ENCODE data around the gene LUZP2.

Gene LUZP2

GRCh38 chr11:24471084-24471483 lies 25.8 kb upstream of the LUZP2 start:
- Histone ChIP-seq H3K27me3 (ENCODE audit: insufficient read depth, low read length) (no peaks in the 10 kb centered on the region), H3K4me1 (ENCODE audit: control insufficient read depth in 1 of 2, insufficient read depth in 2 of 2, low read length in 2 of 2) (no peaks in the 10 kb centered on the region), H4K8ac (ENCODE audit: low read depth, low read length) (no peak overlapping the region), H4K91ac (ENCODE audit: low read depth, low read length) (no peak overlapping the region), H3K18ac (ENCODE audit: low read length) (no peak overlapping the region), H4K12ac (ENCODE audit: low read depth, low read length) (no peak overlapping the region), H3K4me2 (ENCODE audit: low read length) (no peak overlapping the region), H3K14ac (ENCODE audit: low read length) (no peak overlapping the region), H2AK5ac (ENCODE audit: low read length) (no peak overlapping the region), H3K9me3 (ENCODE audit: insufficient read depth, low read depth, low read length) (peaks cover 2% of the 10 kb centered on the region), H3K79me2 (ENCODE audit: control insufficient read depth, insufficient read depth, low read length, poor library complexity) (no peaks in the 10 kb centered on the region), H2BK5ac (ENCODE audit: low read depth, low read length, poor library complexity) (no peak overlapping the region), H3K9ac (ENCODE audit: low read length) (no peak overlapping the region), H2AFZ (ENCODE audit: insufficient read depth, low read length, poor library complexity) (no peak overlapping the region), H3K79me1 (ENCODE audit: low read length) (no peaks in the 10 kb centered on the region), H2BK12ac (ENCODE audit: low read length) (no peak overlapping the region), H3K23ac (ENCODE audit: low read length) (no peak overlapping the region), H3K27ac (ENCODE audit: low read depth, low read length) (no peak overlapping the region), H2BK120ac (ENCODE audit: insufficient read depth, low read length, poor library complexity) (no peak overlapping the region), H3K36me3 (ENCODE audit: control insufficient read depth in 1 of 2, insufficient read depth in 2 of 2, low read length in 2 of 2) (no peaks in the 10 kb centered on the region), H3K4ac (ENCODE audit: low read depth, low read length) (no peak overlapping the region), H3K4me3 (ENCODE audit: low read depth, low read length) (no peak overlapping the region)
- no CpG with 5 or more reads among the region's 2 CpGs for WGBS (ENCODE audit: extremely low coverage, insufficient coverage, insufficient read length)
- DNase-seq: no peak

- Histone ChIP-seq H3K23ac (ENCODE audit: low read length) (no peak overlapping the region), H3K79me1 (ENCODE audit: low read length) (no peaks in the 10 kb centered on the region), H2BK12ac (ENCODE audit: low read length) (no peak overlapping the region), H3K27ac (ENCODE audit: low read depth, low read length) (no peak overlapping the region), H3K79me2 (ENCODE audit: control insufficient read depth, insufficient read depth, low read length, poor library complexity) (no peaks in the 10 kb centered on the region), H3K4me3 (ENCODE audit: low read depth, low read length) (no peak overlapping the region), H3K9me3 (ENCODE audit: insufficient read depth, low read depth, low read length) (peaks cover 2% of the 10 kb centered on the region), H2AK5ac (ENCODE audit: low read length) (no peak overlapping the region), H2BK5ac (ENCODE audit: low read depth, low read length, poor library complexity) (no peak overlapping the region), H4K8ac (ENCODE audit: low read depth, low read length) (no peak overlapping the region), H3K4ac (ENCODE audit: low read depth, low read length) (no peak overlapping the region), H3K14ac (ENCODE audit: low read length) (no peak overlapping the region), H3K27me3 (ENCODE audit: insufficient read depth, low read length) (no peaks in the 10 kb centered on the region), H2AFZ (ENCODE audit: insufficient read depth, low read length, poor library complexity) (no peak overlapping the region), H3K18ac (ENCODE audit: low read length) (no peak overlapping the region), H3K4me1 (ENCODE audit: control insufficient read depth in 1 of 2, insufficient read depth in 2 of 2, low read length in 2 of 2) (no peaks in the 10 kb centered on the region), H3K4me2 (ENCODE audit: low read length) (no peak overlapping the region), H4K91ac (ENCODE audit: low read depth, low read length) (no peak overlapping the region), H3K9ac (ENCODE audit: low read length) (no peak overlapping the region), H3K36me3 (ENCODE audit: control insufficient read depth in 1 of 2, insufficient read depth in 2 of 2, low read length in 2 of 2) (no peaks in the 10 kb centered on the region), H4K12ac (ENCODE audit: low read depth, low read length) (no peak overlapping the region), H2BK120ac (ENCODE audit: insufficient read depth, low read length, poor library complexity) (no peak overlapping the region)
- no CpG with 5 or more reads among the region's 1 CpG for WGBS (ENCODE audit: extremely low coverage, insufficient coverage, insufficient read length)
- no peak for DNase-seq
Measured at GRCh38 chr11:24478718-24479117, 18.1 kb upstream of the LUZP2 start.

- DNase-seq: no peak
- Histone ChIP-seq H3K9ac (ENCODE audit: low read length) (no peak overlapping the region), H3K79me1 (ENCODE audit: low read length) (no peaks in the 10 kb centered on the region), H3K79me2 (ENCODE audit: control insufficient read depth, insufficient read depth, low read length, poor library complexity) (no peaks in the 10 kb centered on the region), H3K23ac (ENCODE audit: low read length) (no peak overlapping the region), H3K18ac (ENCODE audit: low read length) (no peak overlapping the region), H4K12ac (ENCODE audit: low read depth, low read length) (no peak overlapping the region), H2AFZ (ENCODE audit: insufficient read depth, low read length, poor library complexity) (no peak overlapping the region), H2BK12ac (ENCODE audit: low read length) (no peak overlapping the region), H3K4ac (ENCODE audit: low read depth, low read length) (no peak overlapping the region), H3K9me3 (ENCODE audit: insufficient read depth, low read depth, low read length) (no peaks in the 10 kb centered on the region), H3K4me2 (ENCODE audit: low read length) (no peak overlapping the region), H3K27me3 (ENCODE audit: insufficient read depth, low read length) (no peaks in the 10 kb centered on the region), H4K8ac (ENCODE audit: low read depth, low read length) (no peak overlapping the region), H2BK5ac (ENCODE audit: low read depth, low read length, poor library complexity) (no peak overlapping the region), H2BK120ac (ENCODE audit: insufficient read depth, low read length, poor library complexity) (no peak overlapping the region), H4K91ac (ENCODE audit: low read depth, low read length) (no peak overlapping the region), H2AK5ac (ENCODE audit: low read length) (no peak overlapping the region), H3K4me1 (ENCODE audit: control insufficient read depth in 1 of 2, insufficient read depth in 2 of 2, low read length in 2 of 2) (no peaks in the 10 kb centered on the region), H3K27ac (ENCODE audit: low read depth, low read length) (no peak overlapping the region), H3K4me3 (ENCODE audit: low read depth, low read length) (no peak overlapping the region), H3K14ac (ENCODE audit: low read length) (no peak overlapping the region), H3K36me3 (ENCODE audit: control insufficient read depth in 1 of 2, insufficient read depth in 2 of 2, low read length in 2 of 2) (no peaks in the 10 kb centered on the region)
- no CpG with 5 or more reads among the region's 4 CpGs for WGBS (ENCODE audit: extremely low coverage, insufficient coverage, insufficient read length)
Measured at GRCh38 chr11:24489477-24489876, 7.4 kb upstream of the LUZP2 start.

- H3K18ac ChIP-seq (ENCODE audit: low read length): no peak overlapping the region
- no peak overlapping the region for H3K9ac ChIP-seq (ENCODE audit: low read length)
- no peak overlapping the region for H2BK5ac ChIP-seq (ENCODE audit: low read depth, low read length, poor library complexity)
- no peak overlapping the region for H3K4ac ChIP-seq (ENCODE audit: low read depth, low read length)
- no peak overlapping the region for H3K27ac ChIP-seq (ENCODE audit: low read depth, low read length)
- peak overlapping the region; percentile 48 for H2AFZ ChIP-seq (ENCODE audit: insufficient read depth, low read length, poor library complexity)
- H3K36me3 ChIP-seq (ENCODE audit: control insufficient read depth in 1 of 2, insufficient read depth in 2 of 2, low read length in 2 of 2): no peaks in the 10 kb centered on the region
- H2BK120ac ChIP-seq (ENCODE audit: insufficient read depth, low read length, poor library complexity): no peak overlapping the region
- no CpG with 5 or more reads among the region's 14 CpGs for WGBS (ENCODE audit: extremely low coverage, insufficient coverage, insufficient read length)
- H3K14ac ChIP-seq (ENCODE audit: low read length): no peak overlapping the region
- no peak overlapping the region for H3K23ac ChIP-seq (ENCODE audit: low read length)
- peaks cover 0 to 4% of the 10 kb centered on the region in 2 experiments for H3K4me1 ChIP-seq (ENCODE audit: control insufficient read depth in 1 of 2, insufficient read depth in 2 of 2, low read length in 2 of 2)
- no peaks in the 10 kb centered on the region for H3K79me2 ChIP-seq (ENCODE audit: control insufficient read depth, insufficient read depth, low read length, poor library complexity)
- H3K4me3 ChIP-seq (ENCODE audit: low read depth, low read length): peak overlapping the region; percentile 73
- H3K27me3 ChIP-seq (ENCODE audit: insufficient read depth, low read length): peaks cover 3% of the 10 kb centered on the region
- H2BK12ac ChIP-seq (ENCODE audit: low read length): no peak overlapping the region
- H2AK5ac ChIP-seq (ENCODE audit: low read length): no peak overlapping the region
- no peak overlapping the region for H4K8ac ChIP-seq (ENCODE audit: low read depth, low read length)
- H3K9me3 ChIP-seq (ENCODE audit: insufficient read depth, low read depth, low read length): no peaks in the 10 kb centered on the region
- H4K91ac ChIP-seq (ENCODE audit: low read depth, low read length): no peak overlapping the region
- no peaks in the 10 kb centered on the region for H3K79me1 ChIP-seq (ENCODE audit: low read length)
- no peak overlapping the region for H4K12ac ChIP-seq (ENCODE audit: low read depth, low read length)
- H3K4me2 ChIP-seq (ENCODE audit: low read length): peak overlapping the region; percentile 94
- no peak for DNase-seq
Measured at GRCh38 chr11:24496386-24496735, 492 bp upstream of the LUZP2 start.

All from trophoblast cell (in vitro differentiated cells and primary cell).